IMR-90 (cell line): ENCODE results near the gene STAM. TPM values are rescaled to one million over a fixed set of nuclear protein-coding genes. Genes with fewer than 3 reads are reported as not detected.
A peak's percentile ranks its signal among the peaks of the same experiment; 100 is the strongest.

Source experiments
- ATAC-seq: fragments of 200-7000 bp; cut with Tn5 transposase; 2 replicates; pipeline ENCODE4 v1.9.1; 2020; ENCODE audit warnings: low read depth, mild to moderate bottlenecking, moderate library complexity
- BruUV-seq: library from RNA; stranded (reverse); fragments of 400-500 nt; replicated peaks from 2 replicates; lab custom pipeline; 2021; lab: Mats Ljungman, UMichigan
- CTCF ChIA-PET: fragments of 300-600 bp; formaldehyde crosslinking; extraction: SDS; loops from one replicate; lab custom pipeline; 2021; ENCODE audit warnings: antibody characterized with exemption; lab: Yijun Ruan, JAX
- POLR2A ChIA-PET: fragments of 300-600 bp; sonication (Branson Sonifier 250); formaldehyde crosslinking; loops from one replicate; lab custom pipeline; 2022; ENCODE audit warnings: antibody characterized with exemption; ENCODE audit not compliant: unreplicated experiment; lab: Charles Lee
- DNase-seq: peaks from one replicate; pipeline ENCODE4 v3.0.0; 2013
- H2AFZ ChIP-seq: replicated peaks from 2 replicates; pipeline ENCODE3; 2013; ENCODE audit warnings: low read length, mild to moderate bottlenecking; ENCODE audit not compliant: poor library complexity
- H2AK5ac ChIP-seq: 2 replicates; pipeline ENCODE4 v1.6.1; 2013; ENCODE audit warnings: low read depth, low read length, inconsistent platforms
- H2AK9ac ChIP-seq: replicated peaks from 2 replicates; pipeline ENCODE3; 2013; ENCODE audit warnings: mild to moderate bottlenecking, low read depth, low read length, moderate library complexity; ENCODE audit not compliant: poor library complexity
- H2BK120ac ChIP-seq: 2 replicates; pipeline ENCODE4 v1.6.1; 2013; ENCODE audit warnings: low read depth, low read length, inconsistent platforms
- H2BK15ac ChIP-seq: 3 replicates; pipeline ENCODE4 v1.6.1; 2013; ENCODE audit warnings: low read depth, low read length, inconsistent platforms
- H2BK20ac ChIP-seq: 2 replicates; pipeline ENCODE4 v1.6.1; 2013; ENCODE audit warnings: low read depth, mild to moderate bottlenecking, inconsistent platforms, low read length, moderate library complexity
- H2BK5ac ChIP-seq: 2 replicates; pipeline ENCODE4 v1.6.1; 2013; ENCODE audit warnings: mild to moderate bottlenecking, low read depth, low read length, inconsistent platforms; ENCODE audit not compliant: poor library complexity, severe bottlenecking
- H3K14ac ChIP-seq: replicated peaks from 2 replicates; pipeline ENCODE4 v1.6.1; 2013; ENCODE audit warnings: low read depth, low read length, inconsistent platforms
- H3K18ac ChIP-seq: 2 replicates; pipeline ENCODE4 v1.6.1; 2013; ENCODE audit warnings: low read depth, low read length, control low read depth
- H3K23ac ChIP-seq: 2 replicates; pipeline ENCODE4 v1.6.1; 2013; ENCODE audit warnings: low read depth, low read length, inconsistent platforms
- H3K27ac ChIP-seq: 2 replicates; pipeline ENCODE4 v1.5.1; 2013; ENCODE audit warnings: mild to moderate bottlenecking, control low read depth, low read length; ENCODE audit not compliant: insufficient read depth
- H3K27me3 ChIP-seq: 2 replicates; pipeline ENCODE4 v1.6.1; 2013; ENCODE audit warnings: low read length; ENCODE audit not compliant: control insufficient read depth, insufficient read depth
- H3K36me3 ChIP-seq: 2 replicates; pipeline ENCODE4 v1.6.1; 2013; ENCODE audit warnings: low read length, mixed read lengths; ENCODE audit not compliant: control insufficient read depth, insufficient read depth
- H3K4ac ChIP-seq: 2 replicates; pipeline ENCODE4 v1.6.1; 2013; ENCODE audit warnings: low read depth, low read length, inconsistent platforms
- H3K4me1 ChIP-seq: 2 replicates; pipeline ENCODE4 v1.6.1; 2013; ENCODE audit warnings: low read length, mixed read lengths; ENCODE audit not compliant: control insufficient read depth, insufficient read depth
- H3K4me2 ChIP-seq: 2 replicates; pipeline ENCODE4 v1.6.1; 2013; ENCODE audit warnings: low read depth, mild to moderate bottlenecking, control low read depth, low read length, moderate library complexity
- H3K4me3 ChIP-seq: 2 replicates; pipeline ENCODE4 v1.5.1; 2013; ENCODE audit warnings: low read depth, mild to moderate bottlenecking, control low read depth, low read length, moderate library complexity; ENCODE audit not compliant: insufficient read depth
- H3K56ac ChIP-seq: 2 replicates; pipeline ENCODE4 v1.6.1; 2013; ENCODE audit warnings: low read length, inconsistent platforms; ENCODE audit not compliant: insufficient read depth; ENCODE audit errors: extremely low read depth
- H3K79me1 ChIP-seq, 2 experiments: 2 replicates each; pipeline ENCODE4 v1.6.1; 2013; ENCODE audit warnings: low read length in 2 of 2, inconsistent platforms in 1 of 2, low read depth in 1 of 2
- H3K9ac ChIP-seq: 2 replicates; pipeline ENCODE4 v1.6.1; 2013; ENCODE audit warnings: low read depth, low read length, control low read depth
- H3K9me1 ChIP-seq: 2 replicates; pipeline ENCODE4 v1.6.1; 2013; ENCODE audit warnings: low read length, inconsistent platforms; ENCODE audit not compliant: insufficient read depth
- H3K9me3 ChIP-seq: 2 replicates; pipeline ENCODE4 v1.6.1; 2013; ENCODE audit warnings: low read length; ENCODE audit not compliant: control insufficient read depth, insufficient read depth
- H4K20me1 ChIP-seq: 2 replicates; pipeline ENCODE4 v1.6.1; 2013; ENCODE audit warnings: low read length, inconsistent platforms; ENCODE audit not compliant: insufficient read depth
- H4K5ac ChIP-seq: 2 replicates; pipeline ENCODE4 v1.6.1; 2013; ENCODE audit warnings: mild to moderate bottlenecking, low read depth, low read length, control low read depth
- H4K8ac ChIP-seq, 2 experiments: 2 replicates each; pipeline ENCODE4 v1.6.1; 2013; ENCODE audit warnings: low read depth in 2 of 2, low read length in 2 of 2, control low read depth in 1 of 2, inconsistent platforms in 1 of 2
- H4K91ac ChIP-seq: 2 replicates; pipeline ENCODE4 v1.6.1; 2013; ENCODE audit warnings: low read depth, low read length, inconsistent platforms; ENCODE audit not compliant: insufficient read depth
- BHLHE40 ChIP-seq: fragments of 150-350 bp; IDR thresholded peaks from 2 replicates; pipeline ENCODE4 v1.6.1; 2016; ENCODE audit warnings: mild to moderate bottlenecking, low read depth, low read length
- CEBPB ChIP-seq: IDR thresholded peaks from 2 replicates; pipeline ENCODE4 v1.6.1; 2012; ENCODE audit warnings: low read depth, low read length, improper control_type of control experiment
- CHD1 ChIP-seq: IDR thresholded peaks from 2 replicates; pipeline ENCODE4 v1.6.1; 2012; ENCODE audit warnings: low read depth, low read length, improper control_type of control experiment
- FOS ChIP-seq: fragments of 150-350 bp; IDR thresholded peaks from 2 replicates; pipeline ENCODE4 v1.6.1; 2016; ENCODE audit warnings: low read depth, low read length
- MAZ ChIP-seq: IDR thresholded peaks from 2 replicates; pipeline ENCODE4 v1.6.1; 2012; ENCODE audit warnings: low read depth, mild to moderate bottlenecking, low read length, improper control_type of control experiment, moderate library complexity, borderline replicate concordance
- MXI1 ChIP-seq: IDR thresholded peaks from 2 replicates; pipeline ENCODE4 v1.6.1; 2012; ENCODE audit warnings: low read depth, mild to moderate bottlenecking, low read length, moderate library complexity, borderline replicate concordance
- NFE2L2 ChIP-seq: fragments of 150-350 bp; IDR thresholded peaks from 2 replicates; pipeline ENCODE4 v1.6.1; 2016; ENCODE audit warnings: low read depth, mild to moderate bottlenecking, low read length
- POLR2A ChIP-seq: IDR thresholded peaks from 2 replicates; pipeline ENCODE4 v1.6.1; 2012; ENCODE audit warnings: mild to moderate bottlenecking, low read depth, low read length
- RAD21 ChIP-seq: IDR thresholded peaks from 2 replicates; pipeline ENCODE4 v1.6.1; 2012; ENCODE audit warnings: low read length, improper control_type of control experiment
- RCOR1 ChIP-seq: IDR thresholded peaks from 2 replicates; pipeline ENCODE4 v1.6.1; 2012; ENCODE audit warnings: mild to moderate bottlenecking, low read length, improper control_type of control experiment; ENCODE audit not compliant: insufficient replicate concordance
- RFX5 ChIP-seq: IDR thresholded peaks from 2 replicates; pipeline ENCODE4 v1.8.0; 2012; ENCODE audit warnings: low read depth, mild to moderate bottlenecking, low read length, moderate library complexity
- SMC3 ChIP-seq: fragments of 150-350 bp; IDR thresholded peaks from 2 replicates; pipeline ENCODE4 v1.6.1; 2016; ENCODE audit warnings: low read depth, mild to moderate bottlenecking, antibody characterized with exemption, low read length, moderate library complexity
- WGBS, 2 experiments: methylation state at CpG; one replicate each; pipeline versions ENCODE4 v1.1.5 to v1.1.7; 2013; ENCODE audit warnings: missing lambda C conversion rate in 2 of 2; ENCODE audit not compliant: insufficient read length in 1 of 2; ENCODE audit errors: extremely low coverage in 2 of 2; 5-methylcytosine and 5-hydroxymethylcytosine counted together
- dilution Hi-C: fragments of 300-500 bp; cut with HindIII; formaldehyde crosslinking; loops from one replicate; pipeline ENCODE4 v1.14.3; 2018; ENCODE audit warnings: low sequenced_read_pairs; ENCODE audit not compliant: unreplicated experiment
- in situ Hi-C: fragments of 300-500 bp; cut with MboI; formaldehyde crosslinking; loops from 3 replicates; pipeline ENCODE4 v1.14.3; 2019; ENCODE audit warnings: low sequenced_read_pairs, inconsistent platforms, mixed read lengths
- intact Hi-C: fragments of 100-400 bp; cut with micrococcal nuclease; formaldehyde crosslinking; loops from 2 replicates; pipeline ENCODE4 v1.10.0; 2022
- polyA plus RNA-seq, 3 experiments: library from polyadenylated mRNA; depleted of rRNA; stranded (reverse); fragments of >200 nt; gene quantifications; 2 replicates each; pipeline ENCODE4 v1.2.3, GENCODE V29; 2012; ENCODE audit warnings: low replicate concordance in 1 of 3
- total RNA-seq: library from RNA; depleted of rRNA; stranded (reverse); fragments of >200 nt; gene quantifications from 2 replicates; pipeline ENCODE4 v1.2.3, GENCODE V29; 2012
- TF ChIP-seq, protein P1 (sequence below): conservative IDR thresholded peaks from 2 replicates; pipeline ENCODE4 v1.5.1; 2012; ENCODE audit warnings: mild to moderate bottlenecking, low read depth, low read length, improper control_type of control experiment
- TF ChIP-seq, protein P2 (sequence below): fragments of 150-350 bp; IDR thresholded peaks from 2 replicates; pipeline ENCODE4 v1.6.1; 2017; ENCODE audit warnings: mild to moderate bottlenecking, antibody characterized with exemption, low read length, low read depth
- TF ChIP-seq, protein P3 (sequence below): fragments of 150-350 bp; IDR thresholded peaks from 2 replicates; pipeline ENCODE4 v1.6.1; 2016; ENCODE audit warnings: low read depth, mild to moderate bottlenecking, low read length, moderate library complexity, borderline replicate concordance

Gene STAM
- total and polyA plus RNA-seq, 2 of the 4 experiments (the other 2 are of a cell fraction), result 22.9 to 23.3 TPM

DNA sequence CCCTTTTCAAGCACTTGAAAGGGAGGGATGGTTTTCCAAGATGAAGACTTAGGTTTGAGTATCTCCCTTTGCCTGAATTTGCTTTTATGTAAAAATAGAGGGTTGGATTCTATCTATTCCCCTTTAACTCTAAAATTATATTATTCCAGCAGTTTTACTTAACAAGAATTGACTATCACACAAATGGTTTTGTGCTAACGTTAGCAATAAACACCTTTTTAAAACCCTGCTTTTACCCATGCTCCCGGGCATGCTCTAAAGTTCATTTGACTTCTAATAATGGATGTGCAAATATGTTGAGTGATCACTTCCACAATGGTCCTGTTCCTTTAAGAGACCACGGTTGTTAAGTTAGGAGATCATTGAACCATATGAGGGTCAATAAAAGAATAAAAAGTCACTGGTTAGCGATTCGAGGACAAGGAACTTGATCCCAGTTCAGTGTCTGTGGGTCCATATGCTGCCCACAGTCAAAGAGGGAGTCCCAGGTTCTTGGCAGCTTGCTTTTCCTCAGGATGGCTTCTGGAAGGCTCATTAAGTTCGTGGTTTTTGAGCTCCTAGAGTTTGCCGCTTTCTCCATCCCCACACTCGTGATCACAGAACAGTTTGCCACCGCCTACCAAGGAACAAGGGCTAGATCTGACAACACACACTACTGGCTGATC, 108.0 kb downstream of the STAM start, which contains the start of gene TMEM236:
Gene TMEM236, plus strand, starts transcription at position 421 of the 665 bp plus-strand sequence. Its CDS starts 95 bp downstream, at position 516.
- no peak within 1 kb of the TSS for H3K4ac ChIP-seq
- ATAC-seq, result no peak
- dilution Hi-C loops (no loop called here), in situ Hi-C loops (no loop called here), intact Hi-C loops (no loop called here)
- ChIA-PET POLR2A (no interaction called here), CTCF (no interaction called here)
- H3K4me1 ChIP-seq, result no peaks in the 10 kb centered on the region
- H4K8ac ChIP-seq, result no peak within 1 kb of the TSS
- TF ChIP-seq MAZ (no peak), RCOR1 (no peak), BHLHE40 (no peak), CHD1 (no peak), RFX5 (no peak), NFE2L2 (no peak), RAD21 (no peak), POLR2A (no peak), CEBPB (no peak), FOS (no peak), MXI1 (no peak), SMC3 (no peak)
- TF ChIP-seq, protein P1, sequence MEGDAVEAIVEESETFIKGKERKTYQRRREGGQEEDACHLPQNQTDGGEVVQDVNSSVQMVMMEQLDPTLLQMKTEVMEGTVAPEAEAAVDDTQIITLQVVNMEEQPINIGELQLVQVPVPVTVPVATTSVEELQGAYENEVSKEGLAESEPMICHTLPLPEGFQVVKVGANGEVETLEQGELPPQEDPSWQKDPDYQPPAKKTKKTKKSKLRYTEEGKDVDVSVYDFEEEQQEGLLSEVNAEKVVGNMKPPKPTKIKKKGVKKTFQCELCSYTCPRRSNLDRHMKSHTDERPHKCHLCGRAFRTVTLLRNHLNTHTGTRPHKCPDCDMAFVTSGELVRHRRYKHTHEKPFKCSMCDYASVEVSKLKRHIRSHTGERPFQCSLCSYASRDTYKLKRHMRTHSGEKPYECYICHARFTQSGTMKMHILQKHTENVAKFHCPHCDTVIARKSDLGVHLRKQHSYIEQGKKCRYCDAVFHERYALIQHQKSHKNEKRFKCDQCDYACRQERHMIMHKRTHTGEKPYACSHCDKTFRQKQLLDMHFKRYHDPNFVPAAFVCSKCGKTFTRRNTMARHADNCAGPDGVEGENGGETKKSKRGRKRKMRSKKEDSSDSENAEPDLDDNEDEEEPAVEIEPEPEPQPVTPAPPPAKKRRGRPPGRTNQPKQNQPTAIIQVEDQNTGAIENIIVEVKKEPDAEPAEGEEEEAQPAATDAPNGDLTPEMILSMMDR, result no peak
- TF ChIP-seq, protein P2, sequence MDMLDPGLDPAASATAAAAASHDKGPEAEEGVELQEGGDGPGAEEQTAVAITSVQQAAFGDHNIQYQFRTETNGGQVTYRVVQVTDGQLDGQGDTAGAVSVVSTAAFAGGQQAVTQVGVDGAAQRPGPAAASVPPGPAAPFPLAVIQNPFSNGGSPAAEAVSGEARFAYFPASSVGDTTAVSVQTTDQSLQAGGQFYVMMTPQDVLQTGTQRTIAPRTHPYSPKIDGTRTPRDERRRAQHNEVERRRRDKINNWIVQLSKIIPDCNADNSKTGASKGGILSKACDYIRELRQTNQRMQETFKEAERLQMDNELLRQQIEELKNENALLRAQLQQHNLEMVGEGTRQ, result no peak
- TF ChIP-seq, protein P3, sequence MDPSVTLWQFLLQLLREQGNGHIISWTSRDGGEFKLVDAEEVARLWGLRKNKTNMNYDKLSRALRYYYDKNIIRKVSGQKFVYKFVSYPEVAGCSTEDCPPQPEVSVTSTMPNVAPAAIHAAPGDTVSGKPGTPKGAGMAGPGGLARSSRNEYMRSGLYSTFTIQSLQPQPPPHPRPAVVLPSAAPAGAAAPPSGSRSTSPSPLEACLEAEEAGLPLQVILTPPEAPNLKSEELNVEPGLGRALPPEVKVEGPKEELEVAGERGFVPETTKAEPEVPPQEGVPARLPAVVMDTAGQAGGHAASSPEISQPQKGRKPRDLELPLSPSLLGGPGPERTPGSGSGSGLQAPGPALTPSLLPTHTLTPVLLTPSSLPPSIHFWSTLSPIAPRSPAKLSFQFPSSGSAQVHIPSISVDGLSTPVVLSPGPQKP, result no peak
- H2AK9ac ChIP-seq, result no peak within 1 kb of the TSS
- H3K27me3 ChIP-seq, result peaks cover 4% of the 10 kb centered on the region; the same call in 1 of the 2 replicates
- no peaks in the 10 kb centered on the region for H3K9me1 ChIP-seq
- no peaks in the 10 kb centered on the region for H3K36me3 ChIP-seq
- H4K91ac ChIP-seq, result no peak within 1 kb of the TSS
- no peak within 1 kb of the TSS for H2BK15ac ChIP-seq
- no peak within 1 kb of the TSS for H2BK5ac ChIP-seq
- no CpG with 5 or more reads among the region's 9 CpGs for WGBS, 2 experiments
- H3K56ac ChIP-seq, result no peak within 1 kb of the TSS
- H4K20me1 ChIP-seq, result no peaks in the 10 kb centered on the region
- H3K4me2 ChIP-seq, result no peak within 1 kb of the TSS
- H3K23ac ChIP-seq, result no peak within 1 kb of the TSS
- no peak within 1 kb of the TSS for H4K5ac ChIP-seq
- H2BK20ac ChIP-seq, result no peak within 1 kb of the TSS
- no peak within 1 kb of the TSS for H3K18ac ChIP-seq
- H3K27ac ChIP-seq, result no peak within 1 kb of the TSS
- peak within 1 kb of the TSS; percentile 35 for H2AFZ ChIP-seq
- no peak within 1 kb of the TSS for H3K4me3 ChIP-seq
- H2AK5ac ChIP-seq, result no peak within 1 kb of the TSS
- no peak within 1 kb of the TSS for H3K14ac ChIP-seq
- no peaks in the 10 kb centered on the region for H3K9me3 ChIP-seq
- BruUV-seq, result no TSS peak
- H2BK120ac ChIP-seq, result no peak within 1 kb of the TSS
- no peak for DNase-seq
- no peak within 1 kb of the TSS for H3K9ac ChIP-seq
- no peaks in the 10 kb centered on the region for H3K79me1 ChIP-seq
